Caki2 (cell line): ENCODE data around the gene PLXNA2. TPM values are rescaled to one million over a fixed set of nuclear protein-coding genes. Genes with fewer than 3 reads are reported as not detected.

ENCODE experiments used
- DNase-seq: peaks from one replicate; pipeline ENCODE4 v3.0.0-alpha.2; 2015; ENCODE audit warnings: low read depth
- in situ Hi-C: cut with HindIII; loops from 2 replicates; pipeline ENCODE4 v1.10.0; 2016; ENCODE audit warnings: low sequenced_read_pairs, low pct_unique_long_range_greater_than_20kb, mixed read lengths
- total RNA-seq: library from RNA; depleted of rRNA; stranded (reverse); fragments of >200 nt; shearing (Covaris generic); gene quantifications from 2 replicates; pipeline ENCODE4 v1.2.3, GENCODE V29; 2014; ENCODE audit warnings: low replicate concordance

PLXNA2 gene
- total RNA-seq, 1 experiment from 2014 or later: 1.6 TPM

DNA sequence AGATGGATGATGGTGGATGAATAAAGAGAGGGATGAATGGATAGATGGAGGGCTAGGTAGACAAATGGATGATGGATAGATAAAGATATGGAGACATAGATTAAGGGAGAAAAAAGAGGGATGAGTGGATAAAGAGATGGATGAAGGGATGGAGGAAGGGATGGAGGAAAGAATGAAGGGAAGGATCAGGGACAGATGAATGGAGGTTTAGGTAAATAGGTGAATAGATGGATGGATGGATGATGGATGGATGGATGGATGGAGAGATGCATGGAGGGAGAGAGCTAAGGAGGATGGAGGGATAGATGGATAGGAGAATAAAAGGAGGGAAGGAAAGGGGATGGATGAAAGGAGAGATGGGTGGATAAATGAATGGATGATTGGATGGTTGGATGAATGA is 28.8 kb downstream of the PLXNA2 start:
- in situ Hi-C loops: no loop called here
- DNase-seq: no peak

DNA sequence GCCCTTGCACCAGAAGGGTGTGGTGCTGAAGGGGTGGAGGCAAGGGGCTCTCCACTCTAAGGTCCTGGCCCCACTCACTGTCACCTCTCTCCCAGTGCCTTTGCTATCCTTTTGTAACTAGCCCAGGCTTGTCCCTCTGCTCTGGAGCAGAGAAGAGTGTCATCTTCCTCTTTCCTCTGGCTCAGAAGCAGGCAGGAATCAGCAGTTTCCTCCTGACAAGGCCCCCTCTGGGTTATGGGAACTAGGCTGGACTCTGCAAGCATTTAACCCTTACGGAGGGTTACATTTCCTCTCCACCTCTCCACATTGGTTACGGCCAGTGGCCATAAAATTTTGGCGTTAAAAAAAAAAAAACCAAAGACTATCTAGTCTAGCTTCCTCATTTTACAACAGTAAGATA is 30.4 kb downstream of the PLXNA2 start:
- DNase-seq: no peak
- in situ Hi-C loops: no loop called here

DNA sequence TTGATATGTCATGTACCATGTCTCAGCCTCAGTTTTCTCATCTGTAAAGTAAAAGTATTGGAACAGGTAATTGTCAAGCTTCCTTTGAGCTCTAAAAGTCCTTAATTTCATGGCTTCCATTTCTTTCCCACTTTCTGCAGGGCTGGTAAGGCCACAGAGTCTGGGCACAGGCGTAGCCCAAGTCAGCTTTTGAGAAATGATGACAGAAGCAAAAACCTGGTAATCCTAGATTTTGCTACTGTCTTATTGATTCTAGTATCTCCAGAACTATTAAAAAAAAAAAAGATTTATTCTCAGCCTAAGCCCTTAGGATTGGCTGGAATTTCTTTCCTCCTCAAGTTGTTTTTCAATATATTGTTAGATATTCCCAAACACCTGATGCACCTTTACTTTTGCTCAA is 31.3 kb downstream of the PLXNA2 start:
- DNase-seq: no peak
- in situ Hi-C loops: no loop called here

DNA sequence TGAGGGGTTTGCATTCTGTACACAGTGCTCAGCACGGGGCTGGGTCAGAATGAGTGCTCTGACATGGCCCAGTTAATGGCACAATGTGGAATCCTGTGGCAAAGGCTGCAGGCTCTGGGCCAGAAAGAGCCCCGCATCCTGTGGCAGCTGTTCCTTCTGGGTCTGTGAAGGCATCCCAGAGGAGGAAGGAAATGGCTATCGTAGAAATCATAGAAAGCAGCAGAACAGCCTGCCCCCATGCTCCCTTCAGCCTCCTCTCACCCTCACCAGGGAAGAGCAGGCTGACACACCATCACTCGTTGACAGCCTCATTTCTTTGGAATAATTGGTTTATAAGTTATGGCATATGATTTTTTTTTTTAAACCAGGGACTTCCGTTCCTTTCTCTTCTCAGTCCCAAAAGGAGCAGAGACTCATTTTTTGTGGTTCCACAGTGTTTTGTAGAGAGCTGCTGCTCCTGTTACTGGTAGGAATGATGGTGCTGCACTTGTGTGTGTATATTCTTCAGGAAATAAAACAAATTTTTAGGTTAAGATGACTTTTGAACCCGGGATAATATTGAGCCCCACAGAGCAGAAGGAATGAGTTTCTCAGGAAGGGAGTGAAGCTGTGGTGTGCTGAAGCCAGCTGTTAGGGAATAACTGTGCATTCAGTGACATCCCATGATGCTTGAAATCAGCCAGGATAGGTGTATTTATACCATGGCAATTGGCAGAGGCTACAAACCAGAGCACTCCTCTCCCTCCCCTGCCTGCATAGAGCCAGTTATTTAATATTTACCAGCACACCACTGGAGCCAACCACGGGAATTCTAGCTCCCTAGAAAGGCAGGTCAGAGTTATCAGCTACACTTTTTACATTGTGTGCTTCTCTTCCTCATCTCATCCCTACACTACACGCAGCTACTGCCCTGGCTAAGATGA is 32.0 kb downstream of the PLXNA2 start:
- in situ Hi-C loops: no loop called here
- DNase-seq: no peak

DNA sequence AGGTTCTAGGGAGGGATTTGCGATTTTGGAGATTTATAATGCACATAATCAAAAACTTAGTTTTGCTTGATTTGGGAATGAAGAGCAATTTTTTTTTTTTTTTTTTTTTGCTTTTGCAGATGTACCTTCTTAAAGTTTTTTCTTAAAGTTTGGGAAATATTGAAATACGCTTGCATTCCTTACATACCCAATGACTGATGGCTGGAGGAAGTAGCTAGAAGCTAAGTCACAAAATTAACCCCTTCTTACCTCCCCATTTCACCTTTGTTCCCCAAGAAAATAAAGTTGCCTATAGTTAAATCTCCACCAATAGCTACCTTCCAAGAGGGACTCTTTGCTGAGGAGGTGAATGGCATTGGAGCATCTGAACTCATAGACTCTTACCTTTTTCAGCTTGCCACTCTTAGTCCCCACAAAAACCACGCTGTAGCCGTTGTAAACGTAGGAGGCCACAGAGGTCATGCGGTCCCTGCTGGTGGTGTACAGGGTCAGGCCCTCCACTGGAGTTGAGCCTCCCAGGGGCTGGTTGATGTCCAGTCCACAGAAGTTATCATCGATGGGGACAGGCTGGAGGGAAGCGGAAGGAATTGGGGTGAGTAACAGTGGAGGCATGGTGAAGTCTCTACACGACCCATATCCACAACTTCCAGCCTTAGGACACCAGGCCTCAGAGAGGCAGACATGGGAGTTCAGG is 34.1 kb downstream of the PLXNA2 start:
- in situ Hi-C loops: no loop called here
- DNase-seq: no peak

DNA sequence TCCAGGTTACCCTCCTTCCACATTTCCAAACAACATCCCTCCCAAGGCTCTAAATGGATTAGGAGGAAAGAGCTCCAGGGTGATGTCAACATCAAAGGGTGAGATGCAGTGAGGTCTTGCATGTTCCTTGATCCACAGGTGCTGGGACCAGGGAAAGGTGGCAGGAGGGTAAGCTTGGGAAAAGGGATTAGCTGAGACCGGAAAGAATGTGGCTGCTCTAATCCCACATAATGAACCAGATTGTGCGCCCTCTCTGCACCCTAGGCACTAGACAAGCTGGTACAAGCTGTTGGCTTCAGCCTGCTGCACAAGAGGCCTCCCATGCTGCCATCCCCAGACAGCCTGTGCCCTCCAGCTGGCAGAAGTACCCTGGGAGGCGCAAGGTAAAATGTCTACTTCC is 34.9 kb downstream of the PLXNA2 start:
- in situ Hi-C loops: no loop called here

DNA sequence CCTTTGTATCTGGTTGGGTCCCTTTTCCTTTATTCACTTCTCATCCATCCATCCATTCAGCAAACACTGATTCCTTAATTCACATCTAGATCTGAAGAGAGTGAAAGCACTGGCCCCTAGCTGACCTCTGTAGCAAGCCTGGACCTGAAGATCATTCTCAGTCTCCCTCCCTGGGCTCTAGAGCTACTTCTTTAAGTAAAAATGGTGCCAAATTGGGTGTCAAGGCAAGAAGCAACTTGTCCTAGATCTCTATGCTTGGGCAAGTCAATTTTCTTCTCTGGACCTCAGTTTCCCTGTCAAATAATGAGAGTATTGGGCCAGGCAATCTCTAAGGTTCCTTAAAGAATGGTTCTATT is 36.1 kb downstream of the PLXNA2 start:
- in situ Hi-C loops: no loop called here
- DNase-seq: no peak

More for the DNA sequence above, 34.9 kb downstream of the PLXNA2 start:
- DNase-seq: no peak

DNA sequence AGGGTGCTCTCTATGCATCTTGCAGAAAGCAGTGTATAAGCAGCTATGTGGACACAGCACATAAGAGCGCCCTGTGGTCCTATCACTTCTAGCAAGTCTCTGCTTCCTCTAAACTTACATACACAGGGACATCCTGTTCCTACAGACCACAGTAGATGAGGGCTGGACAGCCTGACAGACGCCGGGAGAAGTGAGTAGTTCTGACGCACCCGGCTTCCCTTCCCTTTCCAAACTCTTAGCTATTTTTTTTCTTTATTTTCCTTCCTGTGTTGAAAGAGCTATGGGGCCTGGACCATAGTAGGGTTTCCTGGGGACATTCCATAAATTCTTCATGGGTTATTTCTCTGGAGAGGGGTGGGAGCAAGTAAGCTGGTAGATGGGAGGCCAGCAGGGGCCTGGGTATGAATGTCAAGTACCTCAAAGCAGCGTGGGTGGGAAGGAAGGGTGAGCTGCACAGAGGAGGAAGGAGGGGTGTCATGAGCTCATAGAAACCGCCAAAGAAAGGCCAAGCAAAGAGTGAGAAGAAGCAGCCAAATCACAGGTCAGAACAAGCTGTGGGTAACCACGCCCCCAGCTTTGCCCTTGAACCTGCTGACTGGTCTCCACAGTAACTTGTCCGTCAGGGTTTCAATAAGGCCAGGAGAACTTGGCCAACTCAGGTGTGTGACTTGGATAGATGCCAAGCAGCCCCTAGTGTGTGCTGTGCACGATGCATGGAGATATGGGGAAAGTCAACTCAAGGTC is 36.6 kb downstream of the PLXNA2 start:
- no peak for DNase-seq
- in situ Hi-C loops: no loop called here

DNA sequence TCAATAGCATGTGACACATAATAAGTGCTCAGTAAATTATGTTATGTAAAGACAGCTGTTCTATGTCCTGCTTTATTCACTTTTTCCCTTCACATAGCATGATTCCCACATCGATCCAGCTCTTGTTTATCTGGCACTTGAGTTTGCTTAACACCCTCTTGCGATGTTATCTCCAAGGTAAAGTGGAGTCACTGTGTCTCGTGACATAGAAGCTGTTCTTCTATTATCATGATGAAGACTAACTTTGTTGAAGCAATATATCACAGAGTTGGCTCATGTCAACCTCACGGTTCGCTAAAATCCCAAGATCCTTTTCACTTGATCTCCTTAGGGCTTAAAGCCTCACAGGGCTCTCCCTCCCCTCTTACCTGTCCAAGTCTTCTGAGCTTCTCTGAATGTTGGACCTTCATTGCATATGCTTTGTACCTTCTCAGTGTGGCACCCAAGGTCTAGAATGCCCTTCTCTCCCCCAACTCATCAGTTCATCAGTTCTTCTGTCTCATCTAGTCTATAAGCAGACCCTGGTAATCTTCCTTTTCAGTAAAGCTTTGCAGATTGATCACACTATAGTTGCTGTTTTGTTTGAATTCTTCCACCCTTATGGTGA is 38.0 kb downstream of the PLXNA2 start:
- in situ Hi-C loops: no loop called here
- no peak for DNase-seq

DNA sequence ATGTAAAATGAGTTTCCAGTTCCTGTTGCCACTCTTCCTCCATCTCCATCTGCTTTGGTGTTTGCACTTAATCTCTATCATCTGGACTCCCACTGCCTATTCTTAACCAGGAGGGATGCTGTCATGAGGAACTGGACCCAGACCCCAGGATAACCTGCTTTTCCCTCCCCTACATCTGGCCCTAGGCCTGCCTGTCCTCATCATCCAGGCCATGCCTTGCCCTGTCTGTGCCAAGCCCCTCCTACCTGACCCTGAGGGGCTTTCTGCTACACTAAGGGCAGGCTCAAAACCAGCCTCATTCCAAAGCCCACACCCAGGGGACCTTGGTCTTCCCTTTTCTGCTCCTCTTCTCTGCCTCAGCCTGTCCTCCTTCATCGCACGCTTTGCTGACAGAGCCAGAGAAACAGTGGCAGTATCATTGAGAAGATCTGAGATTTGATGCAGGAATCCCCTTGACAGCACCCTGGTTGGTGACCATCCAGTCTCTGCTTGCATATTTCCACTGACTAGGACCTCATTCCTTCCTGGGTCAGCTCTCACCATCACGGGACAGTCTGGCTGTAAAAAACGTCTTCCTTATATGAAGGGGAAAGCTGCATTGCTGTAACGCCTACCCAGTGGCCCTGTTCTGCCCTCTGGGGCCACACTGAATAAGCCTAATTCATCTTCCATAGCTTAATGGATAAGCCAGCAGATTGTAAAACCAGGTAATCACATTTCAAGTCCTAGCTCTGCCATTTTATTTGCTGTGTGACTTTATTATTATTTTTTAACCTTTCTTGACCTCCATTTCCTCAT is 38.8 kb downstream of the PLXNA2 start:
- DNase-seq: no peak
- in situ Hi-C loops: no loop called here

DNA sequence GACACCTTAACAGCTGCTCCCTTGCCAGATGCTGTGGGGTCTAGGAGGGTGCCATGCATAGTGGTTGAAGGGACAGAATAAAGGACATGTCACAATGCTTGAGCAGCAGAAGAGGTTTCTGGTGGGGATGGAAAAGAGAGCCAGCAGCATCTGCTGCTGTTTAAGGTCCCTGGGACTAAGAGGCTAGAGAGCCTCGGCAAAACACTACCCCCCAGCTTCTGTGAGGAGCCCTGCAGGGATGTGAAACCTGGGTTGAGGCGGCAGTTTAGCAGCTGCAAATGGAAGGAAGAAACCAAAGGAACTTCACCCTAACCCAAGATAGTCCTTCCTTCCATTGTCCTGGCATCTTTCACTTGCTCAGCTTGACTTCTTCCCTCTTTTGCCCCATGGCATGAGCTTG is 39.4 kb downstream of the PLXNA2 start:
- in situ Hi-C loops: no loop called here
- DNase-seq: no peak

DNA sequence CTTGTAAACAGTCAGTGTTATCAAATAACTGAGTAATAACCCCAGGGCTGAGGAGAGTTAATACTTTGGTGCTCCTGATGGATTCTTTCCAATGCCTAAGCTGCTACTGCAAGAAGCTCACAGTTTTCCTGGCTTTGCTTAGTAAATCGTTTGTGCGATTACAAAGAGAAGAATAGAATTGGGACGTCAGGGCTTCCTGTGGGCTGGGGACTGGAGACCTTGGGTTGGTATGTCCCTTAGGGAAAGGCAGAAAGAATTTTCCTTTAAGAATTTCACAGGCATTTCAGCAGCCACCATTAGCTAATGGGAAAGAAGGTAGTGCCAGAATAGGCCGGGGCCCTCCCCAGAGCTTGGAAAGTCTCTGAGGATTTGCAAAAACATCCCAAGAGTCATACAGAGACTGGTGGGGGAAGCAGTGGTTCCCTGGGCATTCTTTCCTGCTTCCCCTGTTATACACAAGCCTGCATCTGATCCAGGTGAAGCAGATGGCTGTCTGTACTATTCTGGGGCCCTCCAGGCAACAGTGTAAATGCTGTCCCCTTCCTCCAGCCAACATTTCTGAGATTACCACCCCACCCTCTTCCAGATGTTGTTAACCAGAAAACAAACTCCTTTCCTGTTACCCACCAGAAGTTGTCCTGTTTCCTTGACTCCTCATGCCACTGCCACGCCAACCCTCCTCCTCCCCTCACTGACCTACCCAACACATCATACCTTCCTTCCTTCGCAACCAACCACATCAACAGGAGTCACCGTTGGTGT is 40.2 kb downstream of the PLXNA2 start:
- DNase-seq: no peak
- in situ Hi-C loops: no loop called here

DNA sequence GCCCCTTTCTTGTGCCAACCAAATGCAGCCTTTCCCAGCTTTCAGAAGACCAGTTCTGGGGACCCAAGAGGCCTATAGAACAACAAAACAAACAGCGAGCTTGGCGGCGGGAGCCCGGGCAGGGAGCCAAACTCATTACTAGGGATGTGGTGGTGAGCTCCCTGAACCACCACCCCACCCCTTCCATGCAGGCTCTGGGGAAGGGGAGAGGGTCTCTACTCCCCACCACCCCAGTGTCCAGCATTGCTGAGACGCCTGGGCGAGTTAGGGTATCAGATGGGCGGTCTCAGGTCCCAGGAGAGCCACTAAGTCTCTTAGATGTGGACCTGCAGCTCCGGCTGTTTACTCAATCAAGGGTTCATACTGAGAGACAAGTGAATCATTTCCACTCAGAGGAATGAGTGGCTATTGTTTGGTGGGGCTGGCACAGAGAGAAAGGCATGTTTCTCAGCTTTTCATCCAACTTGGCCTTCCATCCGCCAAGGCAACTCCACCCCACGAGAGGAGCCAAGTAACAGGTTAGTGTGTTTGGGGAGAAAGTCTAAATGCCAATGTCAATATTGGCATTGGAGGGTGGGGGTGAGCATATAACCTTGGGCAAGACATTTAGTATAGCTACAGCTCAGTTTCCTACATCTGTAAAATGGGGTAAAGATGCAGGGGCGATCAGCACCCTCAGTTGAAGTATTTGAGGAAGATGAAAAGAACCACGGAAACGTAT is 40.9 kb downstream of the PLXNA2 start:
- in situ Hi-C loops: no loop called here
- DNase-seq: peak; percentile 14

DNA sequence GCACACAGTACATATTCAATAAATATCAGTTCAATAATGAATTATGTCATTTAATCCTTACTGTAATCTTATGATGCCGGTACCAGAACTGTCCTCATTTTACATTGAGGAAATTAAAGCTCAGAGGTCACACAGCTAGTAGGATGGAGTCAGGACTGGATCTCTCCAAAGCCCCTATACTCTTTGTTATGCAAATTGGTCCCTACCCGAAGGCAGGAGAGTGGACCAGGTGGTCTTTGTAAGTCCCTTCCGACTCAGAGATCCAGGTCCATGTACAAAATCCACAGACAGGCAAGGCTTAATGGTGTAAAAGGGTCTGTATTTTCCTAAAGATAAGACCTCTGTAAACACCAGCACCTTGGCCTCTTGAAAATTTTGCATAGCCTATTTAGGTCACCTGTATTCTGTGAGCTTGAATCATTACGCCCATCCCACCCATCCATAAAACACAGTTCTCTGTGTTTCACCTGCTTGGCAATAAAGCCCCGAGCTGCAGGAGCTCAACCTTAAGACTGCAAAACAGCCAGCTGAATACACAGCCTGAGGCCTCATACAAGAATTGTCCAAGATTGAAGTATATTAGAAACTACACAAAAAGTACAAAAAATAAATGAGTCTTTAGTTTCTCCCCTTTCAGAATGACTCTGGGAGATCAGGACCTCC is 41.7 kb downstream of the PLXNA2 start:
- DNase-seq: no peak
- in situ Hi-C loops: no loop called here

DNA sequence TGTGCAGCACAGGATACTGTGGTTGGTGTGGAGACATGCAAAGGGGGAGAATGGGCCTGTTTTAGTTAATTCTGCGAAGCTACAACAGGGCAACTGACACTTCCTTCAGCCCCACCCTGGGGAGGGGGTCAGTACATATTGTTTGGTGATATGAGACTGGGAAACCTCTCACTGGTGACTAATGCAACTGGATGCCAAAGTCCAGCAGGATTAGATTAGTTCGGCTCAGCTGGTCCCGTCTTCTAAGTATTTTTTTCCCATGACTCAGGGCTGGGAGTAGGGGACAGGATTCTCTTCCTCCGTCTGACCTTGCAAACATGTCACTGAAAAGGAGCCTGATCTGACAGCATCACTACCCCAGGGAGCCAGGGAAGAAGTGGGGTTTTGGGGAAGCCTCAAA is 43.0 kb downstream of the PLXNA2 start:
- in situ Hi-C loops: no loop called here
- DNase-seq: peak; percentile 51

DNA sequence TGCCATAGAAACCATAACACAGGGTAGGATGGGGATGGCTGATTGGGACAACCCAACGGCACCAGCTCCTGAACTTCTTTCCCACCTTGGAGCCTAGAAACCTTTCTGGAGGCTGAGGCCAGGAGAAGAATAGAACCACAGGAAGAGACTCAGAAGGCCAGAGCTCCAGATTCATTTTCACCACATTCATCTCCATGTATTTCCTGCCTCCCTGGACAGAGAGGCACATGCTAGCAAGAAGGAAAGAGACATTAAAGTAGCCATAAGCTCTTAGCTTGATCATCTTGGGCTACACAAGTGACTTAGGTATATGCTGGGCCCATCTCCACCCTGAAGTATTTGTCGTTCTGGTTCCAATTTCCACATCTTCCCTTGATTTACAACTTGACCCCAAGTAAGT is 44.1 kb downstream of the PLXNA2 start:
- no peak for DNase-seq
- in situ Hi-C loops: no loop called here
